ENCODE measurements around the gene SELE. TPM values are rescaled to one million over a fixed set of nuclear protein-coding genes. Genes with fewer than 3 reads are reported as not detected.

The SELE gene
- total RNA-seq, 1 experiment from 2014 or later, result not detected

- H3K4me3 Mint-ChIP-seq, result peak within 1 kb of the TSS; percentile 66
- H3K4me1 Mint-ChIP-seq, result peaks cover 8% of the 10 kb centered on the region
- H3K27me3 Mint-ChIP-seq (ENCODE audit: low read depth), result peaks cover 12% of the 10 kb centered on the region; the same call in 1 of the 2 replicates
- ATAC-seq (peak; percentile 94), DNase-seq (ENCODE audit: low spot score) (peak; percentile 71)
- ChIA-PET CTCF (interaction anchor here (0.6 to 1.6 kb wide), 34 partner anchors 9 to 251 kb away, joined by 3 to 36 read pairs (median 4); partner anchors contain the start of genes F5, METTL18 and SLC19A2), POLR2A (interaction anchor here (0.6 kb wide), 1 partner anchor 102 kb away, joined by 3 read pairs; no protein-coding TSS in a partner anchor)
- TF ChIP-seq SMAD3 (CRISPR knock-in tag; IDR thresholded peaks at IDR 0.05; ENCODE audit: borderline replicate concordance), result no peak
- no peak for TF ChIP-seq ZBTB43 (CRISPR knock-in tag; IDR thresholded peaks at IDR 0.05)
- no peak for TF ChIP-seq ZNF396 (CRISPR knock-in tag; IDR thresholded peaks at IDR 0.05; ENCODE audit: borderline replicate concordance)
- TF ChIP-seq, protein P1, sequence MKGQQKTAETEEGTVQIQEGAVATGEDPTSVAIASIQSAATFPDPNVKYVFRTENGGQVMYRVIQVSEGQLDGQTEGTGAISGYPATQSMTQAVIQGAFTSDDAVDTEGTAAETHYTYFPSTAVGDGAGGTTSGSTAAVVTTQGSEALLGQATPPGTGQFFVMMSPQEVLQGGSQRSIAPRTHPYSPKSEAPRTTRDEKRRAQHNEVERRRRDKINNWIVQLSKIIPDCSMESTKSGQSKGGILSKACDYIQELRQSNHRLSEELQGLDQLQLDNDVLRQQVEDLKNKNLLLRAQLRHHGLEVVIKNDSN (CRISPR knock-in tag; IDR thresholded peaks at IDR 0.05), result no peak
- no peak for TF ChIP-seq NR2C2 (CRISPR knock-in tag; IDR thresholded peaks at IDR 0.05)
- no peak for TF ChIP-seq HMGXB4 (CRISPR knock-in tag; IDR thresholded peaks at IDR 0.05)
- TF ChIP-seq, protein P2, sequence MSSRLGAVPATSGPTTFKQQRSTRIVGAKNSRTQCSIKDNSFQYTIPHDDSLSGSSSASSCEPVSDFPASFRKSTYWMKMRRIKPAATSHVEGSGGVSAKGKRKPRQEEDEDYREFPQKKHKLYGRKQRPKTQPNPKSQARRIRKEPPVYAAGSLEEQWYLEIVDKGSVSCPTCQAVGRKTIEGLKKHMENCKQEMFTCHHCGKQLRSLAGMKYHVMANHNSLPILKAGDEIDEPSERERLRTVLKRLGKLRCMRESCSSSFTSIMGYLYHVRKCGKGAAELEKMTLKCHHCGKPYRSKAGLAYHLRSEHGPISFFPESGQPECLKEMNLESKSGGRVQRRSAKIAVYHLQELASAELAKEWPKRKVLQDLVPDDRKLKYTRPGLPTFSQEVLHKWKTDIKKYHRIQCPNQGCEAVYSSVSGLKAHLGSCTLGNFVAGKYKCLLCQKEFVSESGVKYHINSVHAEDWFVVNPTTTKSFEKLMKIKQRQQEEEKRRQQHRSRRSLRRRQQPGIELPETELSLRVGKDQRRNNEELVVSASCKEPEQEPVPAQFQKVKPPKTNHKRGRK (CRISPR knock-in tag; IDR thresholded peaks at IDR 0.05; ENCODE audit: borderline replicate concordance), result 0 out of 2 replicates have a peak, but pooled peaks have one; percentile 59
- no peak for TF ChIP-seq GRHL2 (CRISPR knock-in tag; IDR thresholded peaks at IDR 0.05; ENCODE audit: insufficient replicate concordance, severe bottlenecking)
- TF ChIP-seq, protein P3, sequence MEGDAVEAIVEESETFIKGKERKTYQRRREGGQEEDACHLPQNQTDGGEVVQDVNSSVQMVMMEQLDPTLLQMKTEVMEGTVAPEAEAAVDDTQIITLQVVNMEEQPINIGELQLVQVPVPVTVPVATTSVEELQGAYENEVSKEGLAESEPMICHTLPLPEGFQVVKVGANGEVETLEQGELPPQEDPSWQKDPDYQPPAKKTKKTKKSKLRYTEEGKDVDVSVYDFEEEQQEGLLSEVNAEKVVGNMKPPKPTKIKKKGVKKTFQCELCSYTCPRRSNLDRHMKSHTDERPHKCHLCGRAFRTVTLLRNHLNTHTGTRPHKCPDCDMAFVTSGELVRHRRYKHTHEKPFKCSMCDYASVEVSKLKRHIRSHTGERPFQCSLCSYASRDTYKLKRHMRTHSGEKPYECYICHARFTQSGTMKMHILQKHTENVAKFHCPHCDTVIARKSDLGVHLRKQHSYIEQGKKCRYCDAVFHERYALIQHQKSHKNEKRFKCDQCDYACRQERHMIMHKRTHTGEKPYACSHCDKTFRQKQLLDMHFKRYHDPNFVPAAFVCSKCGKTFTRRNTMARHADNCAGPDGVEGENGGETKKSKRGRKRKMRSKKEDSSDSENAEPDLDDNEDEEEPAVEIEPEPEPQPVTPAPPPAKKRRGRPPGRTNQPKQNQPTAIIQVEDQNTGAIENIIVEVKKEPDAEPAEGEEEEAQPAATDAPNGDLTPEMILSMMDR (IDR thresholded peaks at IDR 0.05), result peak; percentile 44
- no peak for TF ChIP-seq CREB1 (CRISPR knock-in tag; IDR thresholded peaks at IDR 0.05)
- no peak for TF ChIP-seq CBFB (CRISPR knock-in tag; IDR thresholded peaks at IDR 0.05; ENCODE audit: low read depth)
- TF ChIP-seq NR3C1 (CRISPR knock-in tag; conservative IDR thresholded peaks at IDR 0.05; ENCODE audit: low read depth), result no peak
- TF ChIP-seq ATF1 (CRISPR knock-in tag; IDR thresholded peaks at IDR 0.05), result no peak
- no peak within 1 kb of the TSS for H3K27ac Mint-ChIP-seq
- peaks cover 28% of the 10 kb centered on the region for H3K9me3 Mint-ChIP-seq
- H3K36me3 Mint-ChIP-seq, result no peaks in the 10 kb centered on the region
Measured at GRCh38 chr1:169711469-169712308, 22.2 kb downstream of the SELE start, which contains the start of gene SELL. TSS of gene SELL (minus strand) at chr1:169711620. CDS start at chr1:169711498, 122 bp downstream.

DNA sequence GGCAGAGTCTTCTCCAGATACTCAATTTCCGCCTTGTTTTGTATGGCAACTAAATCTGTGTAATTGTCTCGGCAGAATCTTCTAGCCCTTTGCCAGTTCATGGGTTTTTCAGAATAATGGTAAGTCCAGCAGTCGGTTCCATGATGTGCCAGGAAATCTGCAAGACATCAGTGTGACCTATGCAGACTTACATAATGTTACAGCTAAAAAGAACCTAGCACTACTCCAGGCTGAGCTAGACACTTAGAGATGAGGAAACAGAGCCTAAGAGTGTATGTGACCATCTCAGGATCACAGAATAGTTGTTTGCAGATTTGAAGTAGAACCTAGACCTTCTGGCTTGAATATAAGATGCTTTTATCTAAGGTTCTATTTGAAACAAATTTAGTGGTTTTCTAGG lies 25.2 kb downstream of the SELE start:
- POLR2A ChIA-PET, result no interaction called here
- Mint-ChIP-seq H3K4me3 (no peak overlapping the region), H3K4me1 (peaks cover 8% of the 10 kb centered on the region), H3K36me3 (no peaks in the 10 kb centered on the region), H3K9me3 (peaks cover 3% of the 10 kb centered on the region; the same call in 1 of the 2 replicates), H3K27me3 (ENCODE audit: low read depth) (0 out of 2 replicates have a peak, but pooled peaks cover 9% of the 10 kb centered on the region), H3K27ac (no peak overlapping the region)
- DNase-seq (ENCODE audit: low spot score) (no peak), ATAC-seq (no peak)
- CTCF ChIA-PET, result no interaction called here
- TF ChIP-seq ZNF416 (CRISPR knock-in tag; IDR thresholded peaks at IDR 0.05) (no peak), MXD4 (CRISPR knock-in tag; IDR thresholded peaks at IDR 0.05; ENCODE audit: borderline replicate concordance) (no peak), ZNF532 (CRISPR knock-in tag; IDR thresholded peaks at IDR 0.05; ENCODE audit: borderline replicate concordance) (no peak), AFF4 (CRISPR knock-in tag; IDR thresholded peaks at IDR 0.05; ENCODE audit: borderline replicate concordance) (no peak)
